Hepatocyte (in vitro differentiated cells): ENCODE data around the gene FNDC3B. TPM values are rescaled to one million over a fixed set of nuclear protein-coding genes. Genes with fewer than 3 reads are reported as not detected.

ENCODE experiments used
- DNase-seq: peaks from one replicate; pipeline ENCODE4 v3.0.0-alpha.2; 2016; ENCODE audit warnings: low spot score
- H2AFZ ChIP-seq: fragments of 200-600 bp; sonication (generic); 2 replicates; pipeline ENCODE4 v1.6.0; 2016; ENCODE audit warnings: antibody characterized with exemption, mild to moderate bottlenecking
- H3K27ac ChIP-seq: fragments of 200-600 bp; sonication (generic); 2 replicates; pipeline ENCODE4 v1.5.1; 2016; ENCODE audit warnings: mild to moderate bottlenecking
- H3K27me3 ChIP-seq: fragments of 200-600 bp; sonication (generic); 2 replicates; pipeline ENCODE4 v1.6.1; 2016
- H3K36me3 ChIP-seq: fragments of 200-600 bp; sonication (generic); replicated peaks from 2 replicates; pipeline ENCODE4 v1.5.1; 2016; ENCODE audit warnings: low read depth; ENCODE audit not compliant: insufficient read depth
- H3K4me1 ChIP-seq: fragments of 200-600 bp; sonication (generic); 2 replicates; pipeline ENCODE4 v1.5.1; 2016; ENCODE audit warnings: mild to moderate bottlenecking, moderate library complexity; ENCODE audit not compliant: insufficient read depth
- H3K4me2 ChIP-seq: fragments of 200-600 bp; sonication (generic); 2 replicates; pipeline ENCODE4 v1.6.0; 2016
- H3K4me3 ChIP-seq: fragments of 200-600 bp; sonication (generic); 2 replicates; pipeline ENCODE4 v1.5.1; 2016; ENCODE audit warnings: mild to moderate bottlenecking
- H3K79me2 ChIP-seq: fragments of 200-600 bp; sonication (generic); 2 replicates; pipeline ENCODE4 v1.6.0; 2017; ENCODE audit warnings: mild to moderate bottlenecking
- H3K9me2 ChIP-seq: fragments of 200-600 bp; sonication (generic); replicated peaks from 2 replicates; pipeline ENCODE4 v1.6.0; 2017; ENCODE audit warnings: mild to moderate bottlenecking; ENCODE audit not compliant: insufficient read depth
- H3K9me3 ChIP-seq: fragments of 200-600 bp; sonication (generic); 2 replicates; pipeline ENCODE4 v1.5.1; 2016; ENCODE audit warnings: low read depth, mild to moderate bottlenecking
- H4K20me1 ChIP-seq: fragments of 200-600 bp; sonication (generic); 2 replicates; pipeline ENCODE4 v1.6.0; 2016; ENCODE audit warnings: mild to moderate bottlenecking; ENCODE audit not compliant: insufficient read depth, poor library complexity, severe bottlenecking
- EZH2 ChIP-seq: fragments of 200-600 bp; sonication (generic); IDR thresholded peaks from 2 replicates; pipeline ENCODE4 v1.6.1; 2016; ENCODE audit warnings: antibody characterized with exemption, mild to moderate bottlenecking, borderline replicate concordance
- EZH2phosphoT487 ChIP-seq: fragments of 200-600 bp; sonication (generic); IDR thresholded peaks from one replicate; pipeline ENCODE4 v1.6.1; 2018; ENCODE audit warnings: antibody characterized with exemption, mild to moderate bottlenecking, low read depth, moderate library complexity; ENCODE audit not compliant: unreplicated experiment, severe bottlenecking
- WGBS: methylation state at CpG from one replicate; pipeline ENCODE4 v1.1.6; 2016; ENCODE audit warnings: low lambda C conversion rate; ENCODE audit errors: missing lambda C conversion rate; 5-methylcytosine and 5-hydroxymethylcytosine counted together
- polyA plus RNA-seq: library from polyadenylated mRNA; unstranded; fragments of >200 nt; fragmentation: Nextera tagmentation; extraction: Ambion mirVana; gene quantifications from 2 replicates; pipeline ENCODE4 v1.2.1, GENCODE V29; 2016
- total RNA-seq: library from RNA; depleted of rRNA; stranded (reverse); fragments of >200 nt; gene quantifications from 2 replicates; pipeline ENCODE4 v1.2.3, GENCODE V29; 2014
- TF ChIP-seq, protein P1 (sequence below): fragments of 200-600 bp; sonication (generic); IDR thresholded peaks from 2 replicates; pipeline ENCODE4 v1.5.1; 2016; ENCODE audit warnings: antibody characterized with exemption, mild to moderate bottlenecking; ENCODE audit not compliant: poor library complexity

The FNDC3B gene
- total and polyA plus RNA-seq, 2 experiments from 2014 or later = 61.2 to 113 TPM

DNA sequence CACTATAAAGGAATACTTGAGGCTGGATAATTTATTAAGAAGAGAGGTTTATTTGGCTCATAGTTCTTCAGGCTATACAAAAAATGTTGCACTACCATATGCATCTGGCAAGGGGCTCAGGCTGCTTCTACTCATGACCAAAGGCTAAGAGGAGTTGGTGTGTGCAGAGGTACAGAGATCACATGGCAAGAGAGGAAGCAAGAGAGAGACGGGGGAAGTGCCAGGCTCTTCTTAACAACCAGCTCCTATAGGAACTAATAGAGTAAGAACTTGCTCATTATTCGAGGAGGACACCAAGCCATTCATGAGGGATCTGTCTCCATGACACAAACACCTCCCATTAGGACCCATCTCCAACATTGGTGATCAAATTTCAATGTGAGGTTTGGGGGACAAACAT lies 6.0 kb upstream of the FNDC3B start:
- H4K20me1 ChIP-seq = no peaks in the 10 kb centered on the region
- H3K79me2 ChIP-seq = no peaks in the 10 kb centered on the region
- H3K4me3 ChIP-seq = no peak overlapping the region
- no peaks in the 10 kb centered on the region for H3K9me3 ChIP-seq
- WGBS = 94% methylated on average over 2 of the region's 2 CpGs
- no peak overlapping the region for H3K4me2 ChIP-seq
- no peak overlapping the region for H3K27ac ChIP-seq
- no peaks in the 10 kb centered on the region for H3K4me1 ChIP-seq
- no peak for DNase-seq
- H3K36me3 ChIP-seq = no peaks in the 10 kb centered on the region
- H3K9me2 ChIP-seq = no peaks in the 10 kb centered on the region
- H2AFZ ChIP-seq = no peak overlapping the region
- no peak for TF ChIP-seq EZH2
- no peak for TF ChIP-seq EZH2phosphoT487
- TF ChIP-seq, protein P1, sequence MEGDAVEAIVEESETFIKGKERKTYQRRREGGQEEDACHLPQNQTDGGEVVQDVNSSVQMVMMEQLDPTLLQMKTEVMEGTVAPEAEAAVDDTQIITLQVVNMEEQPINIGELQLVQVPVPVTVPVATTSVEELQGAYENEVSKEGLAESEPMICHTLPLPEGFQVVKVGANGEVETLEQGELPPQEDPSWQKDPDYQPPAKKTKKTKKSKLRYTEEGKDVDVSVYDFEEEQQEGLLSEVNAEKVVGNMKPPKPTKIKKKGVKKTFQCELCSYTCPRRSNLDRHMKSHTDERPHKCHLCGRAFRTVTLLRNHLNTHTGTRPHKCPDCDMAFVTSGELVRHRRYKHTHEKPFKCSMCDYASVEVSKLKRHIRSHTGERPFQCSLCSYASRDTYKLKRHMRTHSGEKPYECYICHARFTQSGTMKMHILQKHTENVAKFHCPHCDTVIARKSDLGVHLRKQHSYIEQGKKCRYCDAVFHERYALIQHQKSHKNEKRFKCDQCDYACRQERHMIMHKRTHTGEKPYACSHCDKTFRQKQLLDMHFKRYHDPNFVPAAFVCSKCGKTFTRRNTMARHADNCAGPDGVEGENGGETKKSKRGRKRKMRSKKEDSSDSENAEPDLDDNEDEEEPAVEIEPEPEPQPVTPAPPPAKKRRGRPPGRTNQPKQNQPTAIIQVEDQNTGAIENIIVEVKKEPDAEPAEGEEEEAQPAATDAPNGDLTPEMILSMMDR = no peak
- no peaks in the 10 kb centered on the region for H3K27me3 ChIP-seq

DNA sequence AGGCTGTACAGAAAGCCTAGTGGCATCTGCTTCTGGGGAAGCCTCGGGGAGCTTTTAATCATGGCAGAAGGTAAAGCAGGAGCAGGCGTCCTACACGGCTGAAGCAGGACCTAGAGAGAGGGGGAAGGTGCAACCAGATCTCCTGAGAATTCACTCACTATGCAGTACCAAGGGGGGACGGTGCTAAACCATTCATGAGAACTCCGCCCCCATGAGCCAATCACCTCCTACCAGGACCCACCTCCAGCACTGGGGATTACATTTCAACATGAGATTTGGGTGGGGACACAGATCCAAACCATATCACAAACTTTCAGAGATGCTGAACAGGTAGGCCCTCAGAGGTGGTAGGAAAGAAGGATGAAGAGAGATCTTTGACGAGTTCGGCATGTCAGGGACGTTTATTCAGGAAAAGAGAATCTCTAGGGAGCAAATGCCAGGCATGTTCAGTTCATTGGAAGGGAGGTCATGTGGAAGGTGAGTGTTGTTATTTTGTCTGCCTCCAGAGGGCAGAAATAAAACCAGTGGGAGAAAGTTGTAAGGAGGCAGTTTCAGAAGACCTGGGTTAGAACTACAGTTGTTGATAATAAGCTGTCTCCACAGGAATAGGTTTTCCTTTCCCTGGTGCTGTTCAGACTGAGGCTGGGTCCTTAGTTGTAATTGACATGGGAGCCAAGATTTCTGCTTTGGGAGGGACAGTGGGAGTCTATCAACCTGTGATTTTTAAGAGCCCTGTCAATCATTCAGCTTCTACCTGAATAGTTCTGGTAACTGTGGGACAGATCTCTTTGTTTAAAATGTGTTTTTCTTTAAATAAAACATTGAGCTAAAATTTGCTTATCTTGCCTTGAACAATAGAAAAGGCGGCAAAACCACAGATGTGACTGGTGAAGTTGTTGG lies 4.3 kb upstream of the FNDC3B start:
- peak; percentile 30 for DNase-seq
- WGBS = 88% methylated on average over 9 of the region's 9 CpGs
- no peak overlapping the region for H2AFZ ChIP-seq

DNA sequence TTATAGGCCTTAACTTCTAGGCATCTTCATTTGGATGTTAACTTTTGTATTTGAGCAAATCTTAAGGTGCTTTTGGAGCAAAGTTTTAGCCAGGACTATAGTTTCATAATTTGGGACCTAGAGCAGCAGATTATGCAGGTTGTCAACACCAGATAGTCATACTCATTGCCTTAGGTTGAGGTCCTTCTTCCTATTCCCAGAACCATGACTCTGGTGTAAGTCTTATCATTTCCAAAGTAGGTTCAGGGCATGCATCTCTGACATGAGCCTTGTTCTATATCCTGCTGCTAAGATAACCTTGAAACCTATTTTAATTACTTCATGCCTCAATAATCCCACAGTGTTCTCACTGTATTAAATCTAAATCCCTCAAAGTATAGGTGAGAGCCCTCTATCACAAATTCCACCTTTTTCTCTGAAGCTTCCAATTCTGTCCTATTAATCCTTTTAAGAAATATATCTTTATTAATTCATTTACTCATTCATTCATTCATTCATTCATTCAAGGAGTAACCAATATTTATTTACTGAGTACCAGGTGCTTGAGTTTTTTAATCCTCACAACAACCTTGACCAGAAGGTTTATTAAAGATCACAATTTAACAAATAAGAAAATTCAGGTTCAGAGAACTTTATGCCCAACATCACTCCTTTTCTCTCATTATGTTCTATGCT lies 2.7 kb upstream of the FNDC3B start:
- no peaks in the 10 kb centered on the region for H3K9me2 ChIP-seq
- no peak overlapping the region for H2AFZ ChIP-seq
- no peaks in the 10 kb centered on the region for H3K4me1 ChIP-seq
- no peaks in the 10 kb centered on the region for H3K9me3 ChIP-seq
- no peaks in the 10 kb centered on the region for H3K36me3 ChIP-seq
- TF ChIP-seq EZH2phosphoT487 (no peak), EZH2 (no peak)
- TF ChIP-seq, protein P1 = no peak
- no peak overlapping the region for H3K4me2 ChIP-seq
- H3K4me3 ChIP-seq = no peak overlapping the region
- peaks cover 20% of the 10 kb centered on the region for H3K79me2 ChIP-seq
- no peaks in the 10 kb centered on the region for H3K27me3 ChIP-seq
- peaks cover 1% of the 10 kb centered on the region for H4K20me1 ChIP-seq
- DNase-seq = no peak
- no peak overlapping the region for H3K27ac ChIP-seq

More for the DNA sequence above, 4.3 kb upstream of the FNDC3B start:
- TF ChIP-seq, protein P1 = peak; percentile 39
- no peak for TF ChIP-seq EZH2
- TF ChIP-seq EZH2phosphoT487 = no peak
- no peaks in the 10 kb centered on the region for H3K36me3 ChIP-seq
- no peaks in the 10 kb centered on the region for H3K9me3 ChIP-seq
- H3K27ac ChIP-seq = no peak overlapping the region
- H3K4me1 ChIP-seq = no peaks in the 10 kb centered on the region
- peaks cover 6% of the 10 kb centered on the region for H3K79me2 ChIP-seq
- no peaks in the 10 kb centered on the region for H3K9me2 ChIP-seq
- H3K4me2 ChIP-seq = no peak overlapping the region
- no peaks in the 10 kb centered on the region for H4K20me1 ChIP-seq
- H3K27me3 ChIP-seq = no peaks in the 10 kb centered on the region
- no peak overlapping the region for H3K4me3 ChIP-seq
